ENCODE data around the gene APOB. TPM values are rescaled to one million over a fixed set of nuclear protein-coding genes. Genes with fewer than 3 reads are reported as not detected.

Gene APOB
- total and polyA plus RNA-seq, 2 of the 13 experiments (the other 11 are each of a cell fraction or from before 2014, with no cell fraction given): 1,569 to 2,515 TPM

- TF ChIP-seq AFF4 (CRISPR knock-in tag; IDR thresholded peaks at IDR 0.05) (peak; percentile 79; the same call in 1 of the 2 replicates), PHF5A (CRISPR knock-in tag; IDR thresholded peaks at IDR 0.05; ENCODE audit: low read depth, unreplicated experiment) (peak; percentile 14), NONO (IDR thresholded peaks at IDR 0.05) (no peak), NONO (CRISPR knock-in tag; conservative IDR thresholded peaks at IDR 0.05) (0 out of 2 replicates have a peak, but pooled peaks have one; percentile 22), RBM22 (optimal IDR thresholded peaks at IDR 0.05; ENCODE audit: low read length) (peak; percentile 97), SAP130 (CRISPR knock-in tag; IDR thresholded peaks at IDR 0.05; ENCODE audit: low read depth) (no peak), ZNF232 (CRISPR knock-in tag; IDR thresholded peaks at IDR 0.05; ENCODE audit: borderline replicate concordance) (no peak), ZNF639 (CRISPR knock-in tag; conservative IDR thresholded peaks at IDR 0.05) (0 out of 2 replicates have a peak, but pooled peaks have one; percentile 23), NR2C2 (CRISPR knock-in tag; IDR thresholded peaks at IDR 0.05; ENCODE audit: borderline replicate concordance) (no peak), SIN3B (IDR thresholded peaks at IDR 0.05; ENCODE audit: low read length) (no peak), KDM2A (CRISPR knock-in tag; IDR thresholded peaks at IDR 0.05; ENCODE audit: borderline replicate concordance, low read depth) (no peak), BORCS8-MEF2B (CRISPR knock-in tag; IDR thresholded peaks at IDR 0.05) (no peak), SMAD9 (CRISPR knock-in tag; IDR thresholded peaks at IDR 0.05) (no peak), RFX5 (IDR thresholded peaks at IDR 0.05; ENCODE audit: low read depth, low read length) (peak; percentile 83), RBFOX2 (IDR thresholded peaks at IDR 0.05; ENCODE audit: low read depth, low read length) (peak; percentile 84), ZNF33A (CRISPR knock-in tag; IDR thresholded peaks at IDR 0.05; ENCODE audit: borderline replicate concordance) (0 out of 2 replicates have a peak, but pooled peaks have one; percentile 42), SMARCE1 (IDR thresholded peaks at IDR 0.05; ENCODE audit: borderline replicate concordance) (no peak), ZNF292 (CRISPR knock-in tag; IDR thresholded peaks at IDR 0.05; ENCODE audit: borderline replicate concordance, low read depth) (no peak), SPEN (CRISPR knock-in tag; IDR thresholded peaks at IDR 0.05; ENCODE audit: low read depth) (no peak), HNRNPLL (IDR thresholded peaks at IDR 0.05; ENCODE audit: low read depth, low read length, poor library complexity, severe bottlenecking) (no peak), BCL3 (CRISPR knock-in tag; IDR thresholded peaks at IDR 0.05) (no peak), FOXK1 (CRISPR knock-in tag; IDR thresholded peaks at IDR 0.05; ENCODE audit: borderline replicate concordance, low read depth) (0 out of 2 replicates have a peak, but pooled peaks have one; percentile 12), SNAPC5 (CRISPR knock-in tag; IDR thresholded peaks at IDR 0.05; ENCODE audit: borderline replicate concordance) (0 out of 2 replicates have a peak, but pooled peaks have one; percentile 25), ZNF552 (CRISPR knock-in tag; IDR thresholded peaks at IDR 0.05; ENCODE audit: borderline replicate concordance) (no peak)
Observed at GRCh38 chr2:21034156-21034971, 9.5 kb downstream of the APOB start (continued).

Data from HepG2 (cell line).